Ovary (tissue), 9 donors: ENCODE results near the gene TNFRSF19. TPM values are rescaled to one million over a fixed set of nuclear protein-coding genes. Genes with fewer than 3 reads are reported as not detected.

Source experiments
- DNase-seq, 5 donors: peaks; one replicate each; pipeline ENCODE4 v3.0.0-alpha.2; 2019 to 2020
- H3K27ac ChIP-seq, 2 donors: fragments of 200-600 bp; one replicate each; pipeline versions ENCODE4 v1.5.1 to v1.8.0; 2019 to 2022
- H3K27me3 ChIP-seq: fragments of 200-600 bp; one replicate; pipeline ENCODE4 v1.8.0; 2022
- H3K36me3 ChIP-seq: fragments of 200-600 bp; sonication (generic); one replicate; pipeline ENCODE4 v1.5.1; 2019
- H3K4me1 ChIP-seq: one replicate; pipeline ENCODE4 v1.8.1; 2013; ENCODE audit warnings: mild to moderate bottlenecking, moderate library complexity; ENCODE audit not compliant: insufficient read depth
- H3K4me3 ChIP-seq: fragments of 200-600 bp; sonication (generic); one replicate; pipeline ENCODE4 v1.5.1; 2017
- H3K9me3 ChIP-seq, 2 donors: fragments of 200-600 bp in 1 of 2; sonication (generic) in 1 of 2; one replicate each; pipeline versions ENCODE4 v1.5.1 to v1.8.1; 2013 to 2019; ENCODE audit warnings: mild to moderate bottlenecking in 1 of 2, moderate library complexity in 1 of 2
- CTCF ChIP-seq, 3 donors: fragments of 450-650 bp in 2 of 3; fragments of 200-600 bp in 1 of 3; IDR thresholded peaks; one replicate each; pipeline versions ENCODE4 v1.5.1 to v1.8.0; 2016 to 2022; ENCODE audit warnings: antibody characterized with exemption in 3 of 3, mild to moderate bottlenecking in 1 of 3
- EP300 ChIP-seq: sonication (generic); formaldehyde crosslinking; IDR thresholded peaks from one replicate; pipeline ENCODE4 v1.6.1; 2017; ENCODE audit warnings: antibody characterized with exemption
- POLR2A ChIP-seq: fragments of 450-650 bp; IDR thresholded peaks from one replicate; pipeline ENCODE4 v1.6.1; 2017; ENCODE audit warnings: antibody characterized with exemption, mild to moderate bottlenecking, moderate library complexity
- WGBS, 3 donors: extraction: QIAGEN DNeasy Blood & Tissue Kit in 1 of 3; methylation state at CpG; one replicate each; pipeline versions ENCODE4 v1.1.5 to v1.1.7; 2013 to 2017; 5-methylcytosine and 5-hydroxymethylcytosine counted together
- intact Hi-C, 4 donors: fragments of 100-400 bp; cut with DNase I; formaldehyde crosslinking; loops; one replicate each; pipeline versions ENCODE4 v1.11.0 to v1.15.1; 2022 to 2023
- polyA plus RNA-seq, 2 donors: library from polyadenylated mRNA; stranded (reverse); fragments of 200-250 nt in 1 of 2; fragments of 350-450 nt in 1 of 2; fragmentation: Illumina TruSeq in 1 of 2; extraction: RNeasy Lipid Tissue Mini Kit (QIAGEN cat#74804) in 1 of 2; gene quantifications; one replicate each; pipeline ENCODE4 v1.2.3, GENCODE V29; 2013 to 2014
- total RNA-seq, 7 donors: library from RNA; depleted of rRNA in 2 of 7; stranded (reverse); fragments of >200 nt in 2 of 7; fragmentation: NEBNext Ultra II Directional in 3 of 7; extraction: Animal tissue kit (Norgen Biotek cat#: 25700) in 3 of 7; gene quantifications; one replicate each; pipeline versions ENCODE4 v1.1.0 to v1.2.4, GENCODE V29; 2016 to 2023
- donor health status: DM: no; HTN: no; CAD: no; lungs with moderate emphysema.
- donor health status: DM: no; HTN: no; CAD: no.
- donor health status: Bipolar disorder and iron deficiency.
- donor health status: DM: yes; HTN: yes; CAD: no.
- donor health status: DM: no; HTN: no; CAD: no.
- donor health status: DM: yes; HTN: yes; CAD: no.

TNFRSF19 gene
- total and polyA plus RNA-seq, 9 donors = 2.6 to 15.3 (median 4.8) TPM

DNA sequence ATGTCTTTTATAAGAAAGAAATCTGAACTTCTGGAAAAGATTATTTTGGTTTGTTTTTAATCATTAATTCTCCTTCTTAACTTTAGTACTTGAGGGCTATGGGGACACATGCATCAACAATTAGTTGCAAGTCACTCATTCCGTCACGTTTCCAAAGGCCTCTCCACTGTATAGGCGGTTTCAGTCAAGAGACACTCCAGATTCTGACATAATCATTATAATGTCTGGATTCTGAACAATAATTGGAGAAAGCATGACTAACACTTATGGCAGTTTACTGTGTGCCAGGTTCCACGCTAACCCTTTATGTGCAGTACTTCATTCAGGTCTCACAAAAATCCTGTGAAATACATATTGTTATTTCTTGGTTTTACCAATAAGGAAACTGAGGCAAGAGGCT is 71.9 kb downstream of the TNFRSF19 start:
- no peaks in the 10 kb centered on the region for H3K27me3 ChIP-seq
- DNase-seq = no peak
- H3K9me3 ChIP-seq = no peaks in the 10 kb centered on the region
- TF ChIP-seq POLR2A (no peak), EP300 (no peak), CTCF (IDR thresholded peaks at IDR 0.05) (no peak)
- intact Hi-C loops = no loop called here
- peaks cover 3% of the 10 kb centered on the region for H3K4me1 ChIP-seq
- no peak overlapping the region for H3K4me3 ChIP-seq
- no peak overlapping the region for H3K27ac ChIP-seq
- 94 to 96% (median 94%) methylated on average over 4 of the region's 4 CpGs for WGBS, 3 donors
- H3K36me3 ChIP-seq = no peaks in the 10 kb centered on the region

DNA sequence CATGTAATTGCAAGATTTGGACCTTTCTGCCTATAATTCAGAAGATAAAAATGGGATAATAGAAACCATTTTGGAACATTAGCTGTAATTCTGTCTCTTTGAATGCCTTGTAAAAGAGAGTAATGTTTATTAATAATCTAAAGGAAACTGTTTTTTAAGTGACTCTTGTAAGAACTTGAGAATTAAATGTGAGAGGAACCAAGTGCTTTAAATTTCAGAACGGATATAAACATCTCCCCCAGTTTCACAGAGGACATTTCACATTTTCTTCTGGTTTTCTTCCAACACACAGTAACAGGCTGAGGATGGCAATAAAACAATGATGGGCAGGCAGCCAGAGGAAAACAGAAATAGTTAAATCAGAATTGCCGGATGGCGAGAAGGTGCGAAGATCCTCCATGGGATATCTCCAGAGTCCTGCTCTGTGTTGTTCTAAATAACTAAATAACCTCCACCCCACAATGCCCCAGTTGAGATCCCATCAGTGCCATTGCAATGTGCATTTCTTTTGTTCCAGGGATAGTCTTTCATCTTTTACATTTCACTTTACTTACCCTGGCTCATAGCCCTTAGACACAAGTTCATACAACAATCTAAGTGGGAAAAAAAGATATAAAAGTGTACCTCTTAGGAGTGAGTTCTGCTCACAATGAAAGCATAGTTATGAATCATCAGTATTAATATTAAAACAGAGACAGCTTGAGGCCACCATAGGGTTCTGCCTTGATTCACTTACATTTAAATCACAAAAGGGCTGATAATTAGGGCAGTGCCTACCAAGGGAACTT is 73.3 kb downstream of the TNFRSF19 start:
- intact Hi-C loops = no loop called here
- Histone ChIP-seq H3K4me1 (no peaks in the 10 kb centered on the region), H3K9me3 (no peaks in the 10 kb centered on the region), H3K4me3 (no peak overlapping the region), H3K27me3 (no peaks in the 10 kb centered on the region), H3K36me3 (no peaks in the 10 kb centered on the region), H3K27ac (no peak overlapping the region)
- 70 to 81% (median 80%) methylated on average over 4 of the region's 4 CpGs for WGBS, 3 donors
- TF ChIP-seq POLR2A (no peak), CTCF (IDR thresholded peaks at IDR 0.05) (no peak), EP300 (no peak)
- no peak for DNase-seq

GRCh38 chr13:23644126-23644419 is 73.9 kb downstream of the TNFRSF19 start:
- 69 to 87% (median 75%) methylated on average over 2 of the region's 2 CpGs for WGBS, 3 donors
- H3K9me3 ChIP-seq = no peaks in the 10 kb centered on the region
- H3K27me3 ChIP-seq = no peaks in the 10 kb centered on the region
- no peak for DNase-seq
- no peaks in the 10 kb centered on the region for H3K4me1 ChIP-seq
- H3K36me3 ChIP-seq = no peaks in the 10 kb centered on the region
- H3K4me3 ChIP-seq = no peak overlapping the region
- no peak overlapping the region for H3K27ac ChIP-seq
- no peak for TF ChIP-seq EP300
- TF ChIP-seq CTCF (IDR thresholded peaks at IDR 0.05) = no peak
- TF ChIP-seq POLR2A = no peak
- intact Hi-C loops = no loop called here

- no peak overlapping the region for H3K4me3 ChIP-seq
- H3K27me3 ChIP-seq = no peaks in the 10 kb centered on the region
- H3K36me3 ChIP-seq = no peaks in the 10 kb centered on the region
- H3K9me3 ChIP-seq = no peaks in the 10 kb centered on the region
- 41 to 49% (median 42%) methylated on average over 5 of the region's 5 CpGs for WGBS, 3 donors
- DNase-seq = no peak
- no peak overlapping the region for H3K27ac ChIP-seq
- H3K4me1 ChIP-seq = no peaks in the 10 kb centered on the region
- TF ChIP-seq POLR2A = no peak
- TF ChIP-seq CTCF (IDR thresholded peaks at IDR 0.05) = no peak
- no peak for TF ChIP-seq EP300
- intact Hi-C loops = no loop called here
These were observed 74.4 kb downstream of the TNFRSF19 start for GRCh38 chr13:23644527-23645138.
